IMR-90 (cell line): Measurements from ENCODE around the gene CUBN. TPM values are rescaled to one million over a fixed set of nuclear protein-coding genes. Genes with fewer than 3 reads are reported as not detected.

Experiments
- ATAC-seq: fragments of 200-7000 bp; cut with Tn5 transposase; 2 replicates; pipeline ENCODE4 v1.9.1; 2020; ENCODE audit warnings: low read depth, mild to moderate bottlenecking, moderate library complexity
- BruUV-seq: library from RNA; stranded (reverse); fragments of 400-500 nt; replicated peaks from 2 replicates; lab custom pipeline; 2021; lab: Mats Ljungman, UMichigan
- CTCF ChIA-PET: fragments of 300-600 bp; formaldehyde crosslinking; extraction: SDS; loops from one replicate; lab custom pipeline; 2021; ENCODE audit warnings: antibody characterized with exemption; lab: Yijun Ruan, JAX
- POLR2A ChIA-PET: fragments of 300-600 bp; sonication (Branson Sonifier 250); formaldehyde crosslinking; loops from one replicate; lab custom pipeline; 2022; ENCODE audit warnings: antibody characterized with exemption; ENCODE audit not compliant: unreplicated experiment; lab: Charles Lee
- DNase-seq: peaks from one replicate; pipeline ENCODE4 v3.0.0; 2013
- H2AFZ ChIP-seq: replicated peaks from 2 replicates; pipeline ENCODE3; 2013; ENCODE audit warnings: low read length, mild to moderate bottlenecking; ENCODE audit not compliant: poor library complexity
- H2AK5ac ChIP-seq: 2 replicates; pipeline ENCODE4 v1.6.1; 2013; ENCODE audit warnings: low read depth, low read length, inconsistent platforms
- H2AK9ac ChIP-seq: replicated peaks from 2 replicates; pipeline ENCODE3; 2013; ENCODE audit warnings: mild to moderate bottlenecking, low read depth, low read length, moderate library complexity; ENCODE audit not compliant: poor library complexity
- H2BK120ac ChIP-seq: 2 replicates; pipeline ENCODE4 v1.6.1; 2013; ENCODE audit warnings: low read depth, low read length, inconsistent platforms
- H2BK15ac ChIP-seq: 3 replicates; pipeline ENCODE4 v1.6.1; 2013; ENCODE audit warnings: low read depth, low read length, inconsistent platforms
- H2BK20ac ChIP-seq: 2 replicates; pipeline ENCODE4 v1.6.1; 2013; ENCODE audit warnings: low read depth, mild to moderate bottlenecking, inconsistent platforms, low read length, moderate library complexity
- H2BK5ac ChIP-seq: 2 replicates; pipeline ENCODE4 v1.6.1; 2013; ENCODE audit warnings: mild to moderate bottlenecking, low read depth, low read length, inconsistent platforms; ENCODE audit not compliant: poor library complexity, severe bottlenecking
- H3K14ac ChIP-seq: replicated peaks from 2 replicates; pipeline ENCODE4 v1.6.1; 2013; ENCODE audit warnings: low read depth, low read length, inconsistent platforms
- H3K18ac ChIP-seq: 2 replicates; pipeline ENCODE4 v1.6.1; 2013; ENCODE audit warnings: low read depth, low read length, control low read depth
- H3K23ac ChIP-seq: 2 replicates; pipeline ENCODE4 v1.6.1; 2013; ENCODE audit warnings: low read depth, low read length, inconsistent platforms
- H3K27ac ChIP-seq: 2 replicates; pipeline ENCODE4 v1.5.1; 2013; ENCODE audit warnings: mild to moderate bottlenecking, control low read depth, low read length; ENCODE audit not compliant: insufficient read depth
- H3K27me3 ChIP-seq: 2 replicates; pipeline ENCODE4 v1.6.1; 2013; ENCODE audit warnings: low read length; ENCODE audit not compliant: control insufficient read depth, insufficient read depth
- H3K36me3 ChIP-seq: 2 replicates; pipeline ENCODE4 v1.6.1; 2013; ENCODE audit warnings: low read length, mixed read lengths; ENCODE audit not compliant: control insufficient read depth, insufficient read depth
- H3K4ac ChIP-seq: 2 replicates; pipeline ENCODE4 v1.6.1; 2013; ENCODE audit warnings: low read depth, low read length, inconsistent platforms
- H3K4me1 ChIP-seq: 2 replicates; pipeline ENCODE4 v1.6.1; 2013; ENCODE audit warnings: low read length, mixed read lengths; ENCODE audit not compliant: control insufficient read depth, insufficient read depth
- H3K4me2 ChIP-seq: 2 replicates; pipeline ENCODE4 v1.6.1; 2013; ENCODE audit warnings: low read depth, mild to moderate bottlenecking, control low read depth, low read length, moderate library complexity
- H3K4me3 ChIP-seq: 2 replicates; pipeline ENCODE4 v1.5.1; 2013; ENCODE audit warnings: low read depth, mild to moderate bottlenecking, control low read depth, low read length, moderate library complexity; ENCODE audit not compliant: insufficient read depth
- H3K56ac ChIP-seq: 2 replicates; pipeline ENCODE4 v1.6.1; 2013; ENCODE audit warnings: low read length, inconsistent platforms; ENCODE audit not compliant: insufficient read depth; ENCODE audit errors: extremely low read depth
- H3K79me1 ChIP-seq, 2 experiments: 2 replicates each; pipeline ENCODE4 v1.6.1; 2013; ENCODE audit warnings: low read length in 2 of 2, inconsistent platforms in 1 of 2, low read depth in 1 of 2
- H3K9ac ChIP-seq: 2 replicates; pipeline ENCODE4 v1.6.1; 2013; ENCODE audit warnings: low read depth, low read length, control low read depth
- H3K9me1 ChIP-seq: 2 replicates; pipeline ENCODE4 v1.6.1; 2013; ENCODE audit warnings: low read length, inconsistent platforms; ENCODE audit not compliant: insufficient read depth
- H3K9me3 ChIP-seq: 2 replicates; pipeline ENCODE4 v1.6.1; 2013; ENCODE audit warnings: low read length; ENCODE audit not compliant: control insufficient read depth, insufficient read depth
- H4K20me1 ChIP-seq: 2 replicates; pipeline ENCODE4 v1.6.1; 2013; ENCODE audit warnings: low read length, inconsistent platforms; ENCODE audit not compliant: insufficient read depth
- H4K5ac ChIP-seq: 2 replicates; pipeline ENCODE4 v1.6.1; 2013; ENCODE audit warnings: mild to moderate bottlenecking, low read depth, low read length, control low read depth
- H4K8ac ChIP-seq, 2 experiments: 2 replicates each; pipeline ENCODE4 v1.6.1; 2013; ENCODE audit warnings: low read depth in 2 of 2, low read length in 2 of 2, control low read depth in 1 of 2, inconsistent platforms in 1 of 2
- H4K91ac ChIP-seq: 2 replicates; pipeline ENCODE4 v1.6.1; 2013; ENCODE audit warnings: low read depth, low read length, inconsistent platforms; ENCODE audit not compliant: insufficient read depth
- BHLHE40 ChIP-seq: fragments of 150-350 bp; IDR thresholded peaks from 2 replicates; pipeline ENCODE4 v1.6.1; 2016; ENCODE audit warnings: mild to moderate bottlenecking, low read depth, low read length
- CEBPB ChIP-seq: IDR thresholded peaks from 2 replicates; pipeline ENCODE4 v1.6.1; 2012; ENCODE audit warnings: low read depth, low read length, improper control_type of control experiment
- CHD1 ChIP-seq: IDR thresholded peaks from 2 replicates; pipeline ENCODE4 v1.6.1; 2012; ENCODE audit warnings: low read depth, low read length, improper control_type of control experiment
- CTCF ChIP-seq: conservative IDR thresholded peaks from 2 replicates; pipeline ENCODE4 v1.5.1; 2012; ENCODE audit warnings: mild to moderate bottlenecking, low read depth, low read length, improper control_type of control experiment
- ELK1 ChIP-seq: fragments of 150-350 bp; IDR thresholded peaks from 2 replicates; pipeline ENCODE4 v1.6.1; 2016; ENCODE audit warnings: low read depth, mild to moderate bottlenecking, low read length, moderate library complexity, borderline replicate concordance
- FOS ChIP-seq: fragments of 150-350 bp; IDR thresholded peaks from 2 replicates; pipeline ENCODE4 v1.6.1; 2016; ENCODE audit warnings: low read depth, low read length
- MAFK ChIP-seq: IDR thresholded peaks from 2 replicates; pipeline ENCODE4 v1.6.1; 2012; ENCODE audit warnings: low read depth, low read length, improper control_type of control experiment
- MAZ ChIP-seq: IDR thresholded peaks from 2 replicates; pipeline ENCODE4 v1.6.1; 2012; ENCODE audit warnings: low read depth, mild to moderate bottlenecking, low read length, improper control_type of control experiment, moderate library complexity, borderline replicate concordance
- MXI1 ChIP-seq: IDR thresholded peaks from 2 replicates; pipeline ENCODE4 v1.6.1; 2012; ENCODE audit warnings: low read depth, mild to moderate bottlenecking, low read length, moderate library complexity, borderline replicate concordance
- NFE2L2 ChIP-seq: fragments of 150-350 bp; IDR thresholded peaks from 2 replicates; pipeline ENCODE4 v1.6.1; 2016; ENCODE audit warnings: low read depth, mild to moderate bottlenecking, low read length
- POLR2A ChIP-seq: IDR thresholded peaks from 2 replicates; pipeline ENCODE4 v1.6.1; 2012; ENCODE audit warnings: mild to moderate bottlenecking, low read depth, low read length
- RAD21 ChIP-seq: IDR thresholded peaks from 2 replicates; pipeline ENCODE4 v1.6.1; 2012; ENCODE audit warnings: low read length, improper control_type of control experiment
- RCOR1 ChIP-seq: IDR thresholded peaks from 2 replicates; pipeline ENCODE4 v1.6.1; 2012; ENCODE audit warnings: mild to moderate bottlenecking, low read length, improper control_type of control experiment; ENCODE audit not compliant: insufficient replicate concordance
- RFX5 ChIP-seq: IDR thresholded peaks from 2 replicates; pipeline ENCODE4 v1.8.0; 2012; ENCODE audit warnings: low read depth, mild to moderate bottlenecking, low read length, moderate library complexity
- SMC3 ChIP-seq: fragments of 150-350 bp; IDR thresholded peaks from 2 replicates; pipeline ENCODE4 v1.6.1; 2016; ENCODE audit warnings: low read depth, mild to moderate bottlenecking, antibody characterized with exemption, low read length, moderate library complexity
- USF2 ChIP-seq: fragments of 150-350 bp; IDR thresholded peaks from 2 replicates; pipeline ENCODE4 v1.6.1; 2017; ENCODE audit warnings: mild to moderate bottlenecking, antibody characterized with exemption, low read length, low read depth
- WGBS, 2 experiments: methylation state at CpG; one replicate each; pipeline versions ENCODE4 v1.1.5 to v1.1.7; 2013; ENCODE audit warnings: missing lambda C conversion rate in 2 of 2; ENCODE audit not compliant: insufficient read length in 1 of 2; ENCODE audit errors: extremely low coverage in 2 of 2; 5-methylcytosine and 5-hydroxymethylcytosine counted together
- dilution Hi-C: fragments of 300-500 bp; cut with HindIII; formaldehyde crosslinking; loops from one replicate; pipeline ENCODE4 v1.14.3; 2018; ENCODE audit warnings: low sequenced_read_pairs; ENCODE audit not compliant: unreplicated experiment
- in situ Hi-C: fragments of 300-500 bp; cut with MboI; formaldehyde crosslinking; loops from 3 replicates; pipeline ENCODE4 v1.14.3; 2019; ENCODE audit warnings: low sequenced_read_pairs, inconsistent platforms, mixed read lengths
- intact Hi-C: fragments of 100-400 bp; cut with micrococcal nuclease; formaldehyde crosslinking; loops from 2 replicates; pipeline ENCODE4 v1.10.0; 2022
- polyA plus RNA-seq, 3 experiments: library from polyadenylated mRNA; depleted of rRNA; stranded (reverse); fragments of >200 nt; gene quantifications; 2 replicates each; pipeline ENCODE4 v1.2.3, GENCODE V29; 2012; ENCODE audit warnings: low replicate concordance in 1 of 3
- total RNA-seq: library from RNA; depleted of rRNA; stranded (reverse); fragments of >200 nt; gene quantifications from 2 replicates; pipeline ENCODE4 v1.2.3, GENCODE V29; 2012

The CUBN gene
- total and polyA plus RNA-seq, 2 of the 4 experiments (the other 2 are of a cell fraction) = 0.19 to 0.54 TPM

- Histone ChIP-seq H4K91ac (no peak overlapping the region), H2AK9ac (no peak overlapping the region), H3K56ac (no peak overlapping the region), H3K4ac (no peak overlapping the region), H2BK15ac (no peak overlapping the region), H3K9ac (no peak overlapping the region), H3K23ac (no peak overlapping the region), H3K4me3 (no peak overlapping the region), H2AK5ac (no peak overlapping the region), H3K9me1 (no peaks in the 10 kb centered on the region), H3K27ac (no peak overlapping the region), H2BK5ac (no peak overlapping the region), H3K4me1 (no peaks in the 10 kb centered on the region), H3K14ac (no peak overlapping the region), H3K36me3 (no peaks in the 10 kb centered on the region), H3K4me2 (no peak overlapping the region), H4K8ac (no peak overlapping the region), H3K18ac (no peak overlapping the region), H2AFZ (no peak overlapping the region), H3K27me3 (no peaks in the 10 kb centered on the region), H3K9me3 (no peaks in the 10 kb centered on the region), H2BK120ac (no peak overlapping the region), H2BK20ac (no peak overlapping the region), H4K20me1 (no peaks in the 10 kb centered on the region), H3K79me1 (no peaks in the 10 kb centered on the region), H4K5ac (no peak overlapping the region)
- BruUV-seq = no TSS peak
- dilution Hi-C loops = no loop called here
- TF ChIP-seq ELK1 (no peak), RFX5 (no peak), MXI1 (no peak), FOS (no peak), CHD1 (no peak), SMC3 (no peak), USF2 (no peak), POLR2A (no peak), RAD21 (no peak), RCOR1 (no peak), BHLHE40 (no peak), MAZ (no peak), CEBPB (no peak), NFE2L2 (no peak), CTCF (no peak), MAFK (no peak)
- in situ Hi-C loops = no loop called here
- POLR2A ChIA-PET = no interaction called here
- intact Hi-C loops = no loop called here
- ATAC-seq = no peak
- DNase-seq = no peak
- WGBS, 2 experiments = 88% methylated on average over 1 of the region's 2 CpGs; no CpG with 5 or more reads in 1 of the 2 experiments
- CTCF ChIA-PET = no interaction called here
Observed at GRCh38 chr10:16923309-16923708, 206.3 kb downstream of the CUBN start.
